GM12878 (cell line): Measurements from ENCODE around the gene CREBRF. TPM values are rescaled to one million over a fixed set of nuclear protein-coding genes. Genes with fewer than 3 reads are reported as not detected.

ENCODE experiments used
- ATAC-seq: fragments of 200-7000 bp; cut with Tn5 transposase; 3 replicates; pipeline ENCODE4 v1.9.1; 2020; ENCODE audit warnings: mild to moderate bottlenecking, moderate library complexity
- BruUV-seq: library from RNA; stranded (reverse); fragments of 400-500 nt; replicated peaks from 2 replicates; lab custom pipeline; 2021; lab: Mats Ljungman, UMichigan
- CTCF ChIA-PET: fragments of 300-600 bp; sonication (Branson Sonifier 250); formaldehyde crosslinking; extraction: SDS; loops from one replicate; lab custom pipeline; 2021; ENCODE audit warnings: inconsistent platforms; lab: Yijun Ruan, JAX
- POLR2A ChIA-PET: fragments of 350-600 bp; formaldehyde crosslinking; extraction: SDS; loops from one replicate; lab custom pipeline; 2021; ENCODE audit warnings: inconsistent platforms; lab: Charles Lee
- RAD21 ChIA-PET: fragments of 300-600 bp; sonication (Branson Sonifier 250); formaldehyde crosslinking; loops from one replicate; lab custom pipeline; 2023; ENCODE audit warnings: antibody characterized with exemption; ENCODE audit not compliant: unreplicated experiment; lab: Charles Lee
- SMC1A ChIA-PET: fragments of 300-600 bp; sonication (Branson Sonifier 250); formaldehyde crosslinking; loops from one replicate; lab custom pipeline; 2023; ENCODE audit not compliant: unreplicated experiment, uncharacterized antibody; lab: Charles Lee
- DNase-seq: peaks from one replicate; pipeline ENCODE4 v3.0.0-alpha.2; 2011; ENCODE audit warnings: low read depth, low spot score
- FAIRE-seq: peaks from 3 replicates; lab custom pipeline; 2011; peaks lifted over from hg19 to GRCh38; lab: Jason Lieb, UNC
- H2AFZ ChIP-seq: 2 replicates; pipeline ENCODE4 v1.6.0; 2011; ENCODE audit warnings: low read depth, low read length, control low read depth; ENCODE audit not compliant: control insufficient read depth
- H3K27ac ChIP-seq: 2 replicates; pipeline ENCODE4 v1.5.1; 2011; ENCODE audit warnings: control low read depth; ENCODE audit not compliant: control insufficient read depth, insufficient read depth
- H3K27me3 ChIP-seq, 2 experiments: replicated peaks in 1 of 2; 2 replicates each; pipeline versions ENCODE4 v1.6.0 to v1.6.1; 2011; ENCODE audit warnings: low read length in 1 of 2; ENCODE audit not compliant: control insufficient read depth in 2 of 2, insufficient read depth in 2 of 2
- H3K36me3 ChIP-seq, 2 experiments: 2 replicates each; pipeline ENCODE4 v1.5.1; 2011; ENCODE audit warnings: low read length in 1 of 2; ENCODE audit not compliant: control insufficient read depth in 2 of 2, insufficient read depth in 2 of 2
- H3K4me1 ChIP-seq: 2 replicates; pipeline ENCODE4 v1.6.1; 2011; ENCODE audit warnings: mild to moderate bottlenecking, low read length, moderate library complexity, mixed read lengths; ENCODE audit not compliant: control insufficient read depth, insufficient read depth
- H3K4me2 ChIP-seq: 2 replicates; pipeline ENCODE4 v1.6.0; 2011; ENCODE audit warnings: control low read depth; ENCODE audit not compliant: control insufficient read depth, insufficient read depth
- H3K4me3 ChIP-seq: fragments of 200-600 bp; sonication (generic); 2 replicates; pipeline ENCODE4 v1.5.1; 2016
- H3K79me2 ChIP-seq: 2 replicates; pipeline ENCODE4 v1.6.0; 2011; ENCODE audit warnings: low read length; ENCODE audit not compliant: control insufficient read depth, insufficient read depth
- H3K9ac ChIP-seq: 2 replicates; pipeline ENCODE4 v1.8.0; 2011; ENCODE audit warnings: low read length, control low read depth, mixed read lengths; ENCODE audit not compliant: control insufficient read depth, insufficient read depth
- H3K9me3 ChIP-seq: replicated peaks from 3 replicates; pipeline ENCODE4 v1.5.1; 2011; ENCODE audit warnings: mild to moderate bottlenecking, low read length; ENCODE audit not compliant: control insufficient read depth, insufficient read depth
- H4K20me1 ChIP-seq: 2 replicates; pipeline ENCODE4 v1.6.0; 2011; ENCODE audit not compliant: control insufficient read depth, insufficient read depth
- CBX5 ChIP-seq: sonication (generic); IDR thresholded peaks from 2 replicates; pipeline ENCODE4 v1.6.1; 2016; ENCODE audit warnings: low read depth, moderate library complexity, mild to moderate bottlenecking, inconsistent platforms
- EGR1 ChIP-seq, 2 experiments: IDR thresholded peaks; 1 replicate in 1 of 2; 2 replicates in 1 of 2; pipeline ENCODE4 v1.6.1; 2011 to 2012; ENCODE audit warnings: low read depth in 2 of 2, low read length in 2 of 2, borderline replicate concordance in 1 of 2, mild to moderate bottlenecking in 1 of 2, moderate library complexity in 1 of 2
- EP300 ChIP-seq, 2 experiments: fragments of 150-350 bp in 1 of 2; IDR thresholded peaks; 2 replicates each; pipeline ENCODE4 v1.6.1; 2011 to 2012; ENCODE audit warnings: low read depth in 2 of 2, low read length in 2 of 2, borderline replicate concordance in 1 of 2, improper control_type of control experiment in 1 of 2, inconsistent platforms in 1 of 2; ENCODE audit not compliant: control insufficient read depth in 1 of 2
- MEF2B ChIP-seq: fragments of 450-650 bp; IDR thresholded peaks from 2 replicates; pipeline ENCODE4 v1.6.1; 2018; ENCODE audit warnings: mild to moderate bottlenecking, moderate library complexity; ENCODE audit not compliant: partially characterized antibody, poor library complexity, severe bottlenecking
- MTA2 ChIP-seq: fragments of 450-650 bp; IDR thresholded peaks from 2 replicates; pipeline ENCODE4 v1.6.1; 2016; ENCODE audit warnings: low read depth, mild to moderate bottlenecking, moderate library complexity
- NBN ChIP-seq: fragments of 450-650 bp; IDR thresholded peaks from 2 replicates; pipeline ENCODE4 v1.6.1; 2016
- WGBS: methylation state at CpG from one replicate; pipeline ENCODE4 v1.1.6; 2016; ENCODE audit warnings: low lambda C conversion rate; ENCODE audit not compliant: insufficient replicate concordance, insufficient coverage; ENCODE audit errors: missing lambda C conversion rate; 5-methylcytosine and 5-hydroxymethylcytosine counted together
- in situ Hi-C: fragments of 300-500 bp; cut with MboI; formaldehyde crosslinking; loops from 9 replicates; pipeline ENCODE4 v1.14.3; 2018; ENCODE audit warnings: mixed read lengths
- intact Hi-C: fragments of 100-400 bp; cut with micrococcal nuclease; formaldehyde crosslinking; loops from one replicate; pipeline ENCODE4 v1.14.2; 2022; ENCODE audit not compliant: unreplicated experiment
- polyA plus RNA-seq, 11 experiments: library from polyadenylated mRNA; depleted of rRNA in 4 of 11; unstranded in 6 of 11; stranded (reverse) in 5 of 11; fragments of >200 nt; fragmentation: Nextera tagmentation in 4 of 11; fragmentation: Illumina TruSeq in 1 of 11; extraction: Ambion mirVana in 4 of 11; extraction: Trizol in 1 of 11; gene quantifications; 1 replicate in 1 of 11; 2 replicates in 10 of 11; pipeline versions ENCODE4 v1.2.1 to v1.2.3, GENCODE V29; 2011 to 2016; ENCODE audit warnings: inconsistent platforms in 2 of 11, missing spikeins in 2 of 11, low read depth in 1 of 11
- total RNA-seq, 4 experiments: library from RNA; depleted of rRNA in 3 of 4; stranded (reverse); fragments of >200 nt in 3 of 4; fragmentation: Illumina TruSeq in 1 of 4; extraction: Trizol in 1 of 4; gene quantifications; 2 replicates each; pipeline versions ENCODE4 v1.2.1 to v1.2.3, GENCODE V29; 2013 to 2021
- TF ChIP-seq, protein P1 (sequence below): fragments of 450-650 bp; IDR thresholded peaks from 2 replicates; pipeline ENCODE4 v1.6.1; 2017; ENCODE audit warnings: borderline replicate concordance
- TF ChIP-seq, protein P2 (sequence below): fragments of 450-650 bp; IDR thresholded peaks from 2 replicates; pipeline ENCODE4 v1.6.1; 2017; ENCODE audit warnings: antibody characterized with exemption, mild to moderate bottlenecking, moderate library complexity
- TF ChIP-seq, protein P3 (sequence below): fragments of 150-350 bp; IDR thresholded peaks from 2 replicates; pipeline ENCODE4 v1.6.1; 2016; ENCODE audit warnings: low read depth, low read length
- TF ChIP-seq, protein P4 (sequence below): IDR thresholded peaks from 2 replicates; pipeline ENCODE4 v1.6.1; 2012; ENCODE audit warnings: low read length, inconsistent platforms

The CREBRF gene
- total and polyA plus RNA-seq, 10 of the 15 experiments (the other 5 are each of a cell fraction or from before 2014, with no cell fraction given): 1.2 to 12.7 (median 3.9) TPM

DNA sequence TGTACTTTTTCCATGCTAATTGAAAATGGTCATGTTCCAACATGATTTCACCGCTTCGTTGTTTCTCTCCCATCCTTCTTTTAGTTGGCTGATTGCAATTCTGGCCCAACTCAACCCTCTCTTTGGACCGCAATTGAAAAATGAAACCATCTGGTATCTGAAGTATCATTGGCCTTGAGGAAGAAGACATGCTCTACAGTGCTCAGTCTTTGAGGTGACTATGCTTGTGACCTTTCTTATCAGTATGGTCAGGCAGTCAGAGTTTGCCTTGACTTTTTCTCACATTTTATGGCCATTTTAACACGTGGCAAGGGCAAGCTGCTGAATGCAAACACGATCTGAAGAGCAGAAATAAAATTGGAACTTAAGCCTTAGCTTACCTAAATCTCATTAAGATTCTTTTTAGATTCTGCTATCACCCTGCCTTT lies 36.0 kb upstream of the CREBRF start:
- H3K27ac ChIP-seq: no peak overlapping the region
- H3K36me3 ChIP-seq: peaks cover 4 to 25% of the 10 kb centered on the region in 2 experiments
- no peak overlapping the region for H3K4me3 ChIP-seq
- ChIA-PET POLR2A (no interaction called here), RAD21 (no interaction called here), SMC1A (interaction anchor here (0.7 to 1.2 kb wide), 3 partner anchors 9 to 36 kb away, joined by 3 read pairs; partner anchors contain the start of gene ATP6V0E1), CTCF (no interaction called here)
- H2AFZ ChIP-seq: no peak overlapping the region
- no peak overlapping the region for H3K9ac ChIP-seq
- DNase-seq (no peak), FAIRE-seq (peak; percentile 27), ATAC-seq (no peak)
- 100% methylated on average over 5 of the region's 5 CpGs for WGBS
- in situ Hi-C loops (no loop called here), intact Hi-C loops (no loop called here)
- no peaks in the 10 kb centered on the region for H3K4me1 ChIP-seq
- peaks cover 37% of the 10 kb centered on the region for H3K79me2 ChIP-seq
- no TSS peak for BruUV-seq
- H3K4me2 ChIP-seq: no peak overlapping the region
- H3K9me3 ChIP-seq: no peaks in the 10 kb centered on the region
- H3K27me3 ChIP-seq: no peaks in the 10 kb centered on the region
- peaks cover 6% of the 10 kb centered on the region; the same call in 1 of the 2 replicates for H4K20me1 ChIP-seq
- TF ChIP-seq, protein P1, sequence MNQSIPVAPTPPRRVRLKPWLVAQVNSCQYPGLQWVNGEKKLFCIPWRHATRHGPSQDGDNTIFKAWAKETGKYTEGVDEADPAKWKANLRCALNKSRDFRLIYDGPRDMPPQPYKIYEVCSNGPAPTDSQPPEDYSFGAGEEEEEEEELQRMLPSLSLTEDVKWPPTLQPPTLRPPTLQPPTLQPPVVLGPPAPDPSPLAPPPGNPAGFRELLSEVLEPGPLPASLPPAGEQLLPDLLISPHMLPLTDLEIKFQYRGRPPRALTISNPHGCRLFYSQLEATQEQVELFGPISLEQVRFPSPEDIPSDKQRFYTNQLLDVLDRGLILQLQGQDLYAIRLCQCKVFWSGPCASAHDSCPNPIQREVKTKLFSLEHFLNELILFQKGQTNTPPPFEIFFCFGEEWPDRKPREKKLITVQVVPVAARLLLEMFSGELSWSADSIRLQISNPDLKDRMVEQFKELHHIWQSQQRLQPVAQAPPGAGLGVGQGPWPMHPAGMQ: no peak
- no peak for TF ChIP-seq MTA2
- TF ChIP-seq EGR1 (IDR thresholded peaks at IDR 0.05; ENCODE audit: borderline replicate concordance in 1 of 2, low read depth in 2 of 2, low read length in 2 of 2): no peak
- no peak for TF ChIP-seq MEF2B
- no peak for TF ChIP-seq EP300 (IDR thresholded peaks at IDR 0.05; ENCODE audit: borderline replicate concordance in 1 of 2, control insufficient read depth in 1 of 2, low read depth in 2 of 2, low read length in 2 of 2)
- TF ChIP-seq CBX5: no peak
- TF ChIP-seq, protein P2, sequence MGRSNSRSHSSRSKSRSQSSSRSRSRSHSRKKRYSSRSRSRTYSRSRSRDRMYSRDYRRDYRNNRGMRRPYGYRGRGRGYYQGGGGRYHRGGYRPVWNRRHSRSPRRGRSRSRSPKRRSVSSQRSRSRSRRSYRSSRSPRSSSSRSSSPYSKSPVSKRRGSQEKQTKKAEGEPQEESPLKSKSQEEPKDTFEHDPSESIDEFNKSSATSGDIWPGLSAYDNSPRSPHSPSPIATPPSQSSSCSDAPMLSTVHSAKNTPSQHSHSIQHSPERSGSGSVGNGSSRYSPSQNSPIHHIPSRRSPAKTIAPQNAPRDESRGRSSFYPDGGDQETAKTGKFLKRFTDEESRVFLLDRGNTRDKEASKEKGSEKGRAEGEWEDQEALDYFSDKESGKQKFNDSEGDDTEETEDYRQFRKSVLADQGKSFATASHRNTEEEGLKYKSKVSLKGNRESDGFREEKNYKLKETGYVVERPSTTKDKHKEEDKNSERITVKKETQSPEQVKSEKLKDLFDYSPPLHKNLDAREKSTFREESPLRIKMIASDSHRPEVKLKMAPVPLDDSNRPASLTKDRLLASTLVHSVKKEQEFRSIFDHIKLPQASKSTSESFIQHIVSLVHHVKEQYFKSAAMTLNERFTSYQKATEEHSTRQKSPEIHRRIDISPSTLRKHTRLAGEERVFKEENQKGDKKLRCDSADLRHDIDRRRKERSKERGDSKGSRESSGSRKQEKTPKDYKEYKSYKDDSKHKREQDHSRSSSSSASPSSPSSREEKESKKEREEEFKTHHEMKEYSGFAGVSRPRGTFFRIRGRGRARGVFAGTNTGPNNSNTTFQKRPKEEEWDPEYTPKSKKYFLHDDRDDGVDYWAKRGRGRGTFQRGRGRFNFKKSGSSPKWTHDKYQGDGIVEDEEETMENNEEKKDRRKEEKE: no peak
- TF ChIP-seq, protein P3, sequence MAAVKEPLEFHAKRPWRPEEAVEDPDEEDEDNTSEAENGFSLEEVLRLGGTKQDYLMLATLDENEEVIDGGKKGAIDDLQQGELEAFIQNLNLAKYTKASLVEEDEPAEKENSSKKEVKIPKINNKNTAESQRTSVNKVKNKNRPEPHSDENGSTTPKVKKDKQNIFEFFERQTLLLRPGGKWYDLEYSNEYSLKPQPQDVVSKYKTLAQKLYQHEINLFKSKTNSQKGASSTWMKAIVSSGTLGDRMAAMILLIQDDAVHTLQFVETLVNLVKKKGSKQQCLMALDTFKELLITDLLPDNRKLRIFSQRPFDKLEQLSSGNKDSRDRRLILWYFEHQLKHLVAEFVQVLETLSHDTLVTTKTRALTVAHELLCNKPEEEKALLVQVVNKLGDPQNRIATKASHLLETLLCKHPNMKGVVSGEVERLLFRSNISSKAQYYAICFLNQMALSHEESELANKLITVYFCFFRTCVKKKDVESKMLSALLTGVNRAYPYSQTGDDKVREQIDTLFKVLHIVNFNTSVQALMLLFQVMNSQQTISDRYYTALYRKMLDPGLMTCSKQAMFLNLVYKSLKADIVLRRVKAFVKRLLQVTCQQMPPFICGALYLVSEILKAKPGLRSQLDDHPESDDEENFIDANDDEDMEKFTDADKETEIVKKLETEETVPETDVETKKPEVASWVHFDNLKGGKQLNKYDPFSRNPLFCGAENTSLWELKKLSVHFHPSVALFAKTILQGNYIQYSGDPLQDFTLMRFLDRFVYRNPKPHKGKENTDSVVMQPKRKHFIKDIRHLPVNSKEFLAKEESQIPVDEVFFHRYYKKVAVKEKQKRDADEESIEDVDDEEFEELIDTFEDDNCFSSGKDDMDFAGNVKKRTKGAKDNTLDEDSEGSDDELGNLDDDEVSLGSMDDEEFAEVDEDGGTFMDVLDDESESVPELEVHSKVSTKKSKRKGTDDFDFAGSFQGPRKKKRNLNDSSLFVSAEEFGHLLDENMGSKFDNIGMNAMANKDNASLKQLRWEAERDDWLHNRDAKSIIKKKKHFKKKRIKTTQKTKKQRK: no peak
- TF ChIP-seq NBN: no peak
- TF ChIP-seq, protein P4, sequence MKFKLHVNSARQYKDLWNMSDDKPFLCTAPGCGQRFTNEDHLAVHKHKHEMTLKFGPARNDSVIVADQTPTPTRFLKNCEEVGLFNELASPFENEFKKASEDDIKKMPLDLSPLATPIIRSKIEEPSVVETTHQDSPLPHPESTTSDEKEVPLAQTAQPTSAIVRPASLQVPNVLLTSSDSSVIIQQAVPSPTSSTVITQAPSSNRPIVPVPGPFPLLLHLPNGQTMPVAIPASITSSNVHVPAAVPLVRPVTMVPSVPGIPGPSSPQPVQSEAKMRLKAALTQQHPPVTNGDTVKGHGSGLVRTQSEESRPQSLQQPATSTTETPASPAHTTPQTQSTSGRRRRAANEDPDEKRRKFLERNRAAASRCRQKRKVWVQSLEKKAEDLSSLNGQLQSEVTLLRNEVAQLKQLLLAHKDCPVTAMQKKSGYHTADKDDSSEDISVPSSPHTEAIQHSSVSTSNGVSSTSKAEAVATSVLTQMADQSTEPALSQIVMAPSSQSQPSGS: no peak
